Liver (tissue), 3 donors: ENCODE measurements around the gene CYP1A2.

Source experiments
- ATF3 ChIP-seq: IDR thresholded peaks from 2 replicates; pipeline ENCODE4 v1.6.1; 2016; ENCODE audit warnings: antibody characterized with exemption
- CTCF ChIP-seq: fragments of 150-350 bp; IDR thresholded peaks from 2 replicates; pipeline ENCODE4 v1.5.1; 2017; ENCODE audit warnings: improper control_type of control experiment, low read depth, low read length; ENCODE audit not compliant: missing input control
- MAX ChIP-seq: IDR thresholded peaks from 2 replicates; pipeline ENCODE4 v1.6.1; 2016; ENCODE audit warnings: antibody characterized with exemption
- TAF1 ChIP-seq: conservative IDR thresholded peaks from 2 replicates; pipeline ENCODE4 v1.6.1; 2016; ENCODE audit warnings: antibody characterized with exemption, mild to moderate bottlenecking
- donor health status: healthy.
- donor health status: healthy.

- TF ChIP-seq CTCF (no peak), TAF1 (no peak), ATF3 (no peak), MAX (no peak)
Observed at GRCh38 chr15:74795966-74796625, 47.5 kb downstream of the CYP1A2 start.
